Measurements from ENCODE around the gene HSD17B8.
"Not testable (repeated sequence)": the region's sequence is repeated elsewhere in the genome, so short reads cannot be mapped to it uniquely, and the experiment has no call there.

The HSD17B8 gene

GRCh38 chr6:33206027-33206863 lies 1.8 kb downstream of the HSD17B8 start:
- DNase-seq (ENCODE audit: low read depth): no peak

GRCh38 chr6:33206864-33207551 lies 2.6 kb downstream of the HSD17B8 start:
- no peak for DNase-seq (ENCODE audit: low read depth)

GRCh38 chr6:33207552-33208090 lies 3.2 kb downstream of the HSD17B8 start:
- no peak for DNase-seq (ENCODE audit: low read depth)

DNA sequence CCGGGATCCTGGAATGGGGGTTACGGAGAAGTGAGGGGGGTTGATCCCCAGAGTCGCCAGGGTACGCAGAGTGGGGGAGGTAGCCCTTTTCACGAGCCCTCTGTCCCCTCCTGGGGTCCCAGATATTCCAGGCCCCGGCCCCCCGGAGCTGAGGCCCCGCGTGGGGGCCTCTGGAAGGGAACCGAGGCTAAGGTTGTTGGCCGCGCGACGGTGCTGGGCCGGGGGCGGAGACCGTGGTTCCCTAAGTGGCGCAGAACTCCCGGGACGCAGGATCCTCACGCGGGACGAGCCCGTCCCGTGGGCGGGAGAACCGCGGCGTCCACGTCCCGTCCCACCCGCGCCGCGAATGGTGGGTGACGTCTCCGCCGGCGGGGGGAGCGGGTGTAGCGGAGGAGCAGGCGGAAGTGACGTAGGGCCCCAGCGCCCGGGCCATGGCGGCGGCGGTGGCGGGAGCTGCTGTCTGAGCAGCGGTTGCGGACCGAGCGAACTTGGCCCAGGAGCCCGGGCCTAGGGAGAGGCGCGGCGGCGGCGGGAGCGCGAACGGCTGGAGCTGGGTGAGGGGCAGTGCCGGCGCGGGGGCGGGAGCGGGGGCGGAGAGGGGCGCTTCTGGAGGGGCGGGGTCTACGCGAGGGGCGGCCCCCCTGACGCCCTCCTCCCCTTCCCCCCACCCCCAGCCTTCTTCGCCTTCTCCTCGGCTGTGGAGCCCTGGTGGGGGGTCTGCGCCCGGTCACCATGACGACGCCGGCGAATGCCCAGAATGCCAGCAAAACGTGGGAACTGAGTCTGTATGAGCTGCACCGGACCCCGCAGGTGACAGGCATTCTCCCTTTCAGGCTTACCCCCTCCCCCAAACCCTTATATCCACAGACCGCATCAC lies 3.9 kb downstream of the HSD17B8 start, which contains the start of gene RING1:
Gene RING1, plus strand, starts transcription at position 410 of the 877 bp plus-strand sequence. Its CDS starts 323 bp downstream, at position 733.
- DNase-seq (ENCODE audit: low read depth): peak; percentile 83

GRCh38 chr6:33209856-33210255 lies 5.4 kb downstream of the HSD17B8 start:
- DNase-seq (ENCODE audit: low read depth): no peak

DNA sequence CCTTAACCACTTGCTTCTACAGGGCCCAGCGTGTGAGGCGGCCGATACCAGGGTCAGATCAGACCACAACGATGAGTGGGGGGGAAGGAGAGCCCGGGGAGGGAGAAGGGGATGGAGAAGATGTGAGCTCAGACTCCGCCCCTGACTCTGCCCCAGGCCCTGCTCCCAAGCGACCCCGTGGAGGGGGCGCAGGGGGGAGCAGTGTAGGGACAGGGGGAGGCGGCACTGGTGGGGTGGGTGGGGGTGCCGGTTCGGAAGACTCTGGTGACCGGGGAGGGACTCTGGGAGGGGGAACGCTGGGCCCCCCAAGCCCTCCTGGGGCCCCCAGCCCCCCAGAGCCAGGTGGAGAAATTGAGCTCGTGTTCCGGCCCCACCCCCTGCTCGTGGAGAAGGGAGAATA lies 6.7 kb downstream of the HSD17B8 start:
- no peak for DNase-seq (ENCODE audit: low read depth)

GRCh38 chr6:33211666-33212422 lies 7.4 kb downstream of the HSD17B8 start:
- no peak for DNase-seq (ENCODE audit: low read depth)

DNA sequence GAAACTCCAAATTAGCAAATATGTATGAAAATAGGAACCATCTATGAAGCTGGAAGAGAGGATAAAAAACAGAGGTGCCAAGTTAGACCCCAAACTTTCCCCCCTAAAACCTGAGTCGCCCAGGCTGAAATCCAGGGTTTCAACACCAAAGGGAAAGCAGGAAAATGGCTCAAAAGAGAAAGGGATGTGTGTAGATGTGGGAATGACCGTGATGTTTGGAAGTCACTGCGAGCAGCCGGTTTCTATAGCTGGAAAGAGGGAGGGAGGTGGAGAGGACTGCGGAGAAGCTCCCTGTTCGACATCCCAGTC lies 8.4 kb downstream of the HSD17B8 start:
- DNase-seq (ENCODE audit: low read depth): no peak

DNA sequence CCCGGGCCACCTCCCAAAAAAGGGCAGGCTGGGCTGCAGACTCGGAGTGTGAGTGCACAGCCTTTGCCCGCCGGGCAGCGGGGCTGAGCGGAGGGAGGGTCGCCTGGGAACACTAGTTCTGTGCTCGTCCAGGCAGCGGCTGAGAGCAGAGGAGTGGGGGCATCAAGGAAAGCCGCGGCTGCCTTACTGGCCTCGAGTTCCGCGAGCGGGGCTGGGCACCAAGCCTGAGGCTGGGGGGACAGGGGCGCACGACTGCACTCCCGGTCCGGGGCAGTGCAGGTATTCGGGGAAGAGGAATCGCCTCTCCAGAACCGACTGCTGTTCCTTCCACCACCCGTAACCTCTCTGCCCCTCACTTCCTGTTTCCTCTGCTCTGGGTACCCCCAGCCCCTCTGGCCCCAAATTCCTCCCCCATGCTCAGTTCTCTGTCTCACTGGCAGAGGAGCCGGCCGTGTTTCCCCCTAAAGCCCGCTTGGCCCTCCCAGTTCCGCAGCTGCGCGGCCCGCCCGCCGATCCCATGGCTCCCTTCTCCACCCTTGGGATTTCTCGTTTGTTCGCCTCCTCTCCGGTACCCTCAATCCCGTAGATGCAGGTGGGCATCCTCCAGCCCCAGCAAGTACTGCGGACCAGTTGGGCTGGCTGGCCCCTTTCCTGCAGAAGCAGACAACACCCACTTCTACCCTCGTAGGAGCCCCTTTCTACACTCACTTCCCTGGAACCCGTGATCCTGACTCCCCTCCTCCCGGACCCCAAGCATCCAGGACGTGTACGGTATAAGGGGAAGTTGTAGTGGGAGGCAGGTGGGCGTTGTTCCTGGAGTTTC lies 8.9 kb downstream of the HSD17B8 start:
- DNase-seq (ENCODE audit: low read depth): no peak

GRCh38 chr6:33213989-33214335 lies 9.5 kb downstream of the HSD17B8 start:
- DNase-seq (ENCODE audit: low read depth): no peak

DNA sequence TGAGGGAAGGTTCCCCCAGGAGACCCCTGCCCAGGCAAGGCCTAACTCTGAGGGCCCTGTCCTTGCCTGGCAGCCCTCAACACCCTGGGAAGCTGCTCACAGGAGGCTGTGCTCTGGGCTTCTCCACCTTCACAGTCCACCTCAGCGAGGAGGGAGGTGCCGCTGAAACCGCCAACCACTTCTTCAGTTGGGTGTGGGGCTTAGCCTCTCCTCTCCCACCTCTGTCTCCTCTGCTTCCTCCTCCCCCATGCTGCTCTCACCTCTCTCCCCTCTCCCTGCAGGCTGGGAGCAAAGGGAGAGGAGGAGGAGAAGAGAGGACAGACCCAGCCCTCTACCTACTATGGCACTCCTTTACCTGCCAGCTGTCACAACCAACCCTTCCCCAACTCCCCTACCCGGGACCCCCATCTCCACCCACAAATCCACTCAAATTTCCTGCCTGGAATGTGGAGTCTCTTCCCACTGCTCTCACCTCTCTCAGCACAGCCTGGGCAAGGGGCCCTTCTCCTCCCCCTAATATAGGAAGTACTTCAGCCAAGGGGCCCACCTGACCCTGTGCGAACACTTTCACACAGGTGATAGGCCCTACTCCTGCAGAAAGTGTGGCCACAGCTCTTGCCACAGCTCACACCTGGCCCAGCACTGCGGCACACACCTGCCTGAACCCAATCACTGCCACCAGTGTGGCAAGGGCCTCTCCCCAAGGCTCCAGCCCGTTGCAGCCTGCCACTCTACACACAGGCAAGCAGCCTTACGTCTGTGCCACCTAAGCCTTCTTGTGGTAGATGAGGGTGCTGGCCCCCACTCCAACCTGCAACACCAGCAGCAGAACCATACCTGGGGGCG lies 11.0 kb downstream of the HSD17B8 start:
- no peak for DNase-seq (ENCODE audit: low read depth)

DNA sequence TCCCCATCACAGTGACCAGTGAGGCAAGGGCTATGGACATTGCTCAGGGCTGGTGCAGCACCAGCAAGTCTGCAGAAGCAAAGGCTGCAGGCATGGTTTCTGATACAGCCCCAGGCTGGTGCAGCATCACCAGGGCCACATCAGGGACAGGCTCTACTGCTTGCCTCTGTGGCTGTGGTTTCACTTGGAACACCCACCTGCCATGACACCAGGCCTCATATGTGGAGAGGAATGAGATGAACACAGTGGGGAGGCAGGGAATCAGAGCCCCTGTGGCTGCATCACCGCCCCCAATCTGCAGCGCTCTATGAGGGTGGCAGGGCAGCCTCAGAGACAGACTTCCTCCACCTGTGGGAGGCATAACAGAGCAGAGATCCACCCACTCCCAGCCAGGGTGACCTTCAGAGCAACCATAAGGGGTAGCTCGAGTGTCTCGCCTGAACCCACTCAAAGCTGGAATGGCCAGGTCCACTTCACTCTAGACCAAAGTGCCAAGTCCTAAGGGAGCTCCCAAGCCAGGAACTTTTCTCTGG lies 11.7 kb downstream of the HSD17B8 start:
- DNase-seq (ENCODE audit: low read depth): no peak

- no peak for DNase-seq (ENCODE audit: low read depth)
Measured at GRCh38 chr6:33217246-33217645, 12.8 kb downstream of the HSD17B8 start.

DNA sequence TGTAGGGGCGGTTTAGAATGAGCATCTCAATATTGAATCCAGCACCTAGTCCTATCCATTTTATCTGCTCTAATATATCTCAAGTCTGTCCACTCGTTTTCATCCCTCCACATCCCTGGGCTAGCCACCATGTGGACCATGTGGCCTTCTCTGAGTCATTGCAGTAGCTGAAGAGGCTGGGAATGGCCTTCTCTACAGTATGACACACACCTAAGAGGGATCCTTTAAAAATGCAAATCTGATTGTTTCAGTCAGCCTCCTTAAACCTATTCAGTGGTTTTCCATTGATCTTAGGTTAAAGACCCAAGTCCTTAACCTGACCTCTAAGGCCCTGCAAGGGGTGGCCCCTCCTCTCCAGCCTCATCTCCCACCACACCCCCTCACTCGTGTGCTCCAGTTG lies 13.2 kb downstream of the HSD17B8 start:
- DNase-seq (ENCODE audit: low read depth): no peak

DNA sequence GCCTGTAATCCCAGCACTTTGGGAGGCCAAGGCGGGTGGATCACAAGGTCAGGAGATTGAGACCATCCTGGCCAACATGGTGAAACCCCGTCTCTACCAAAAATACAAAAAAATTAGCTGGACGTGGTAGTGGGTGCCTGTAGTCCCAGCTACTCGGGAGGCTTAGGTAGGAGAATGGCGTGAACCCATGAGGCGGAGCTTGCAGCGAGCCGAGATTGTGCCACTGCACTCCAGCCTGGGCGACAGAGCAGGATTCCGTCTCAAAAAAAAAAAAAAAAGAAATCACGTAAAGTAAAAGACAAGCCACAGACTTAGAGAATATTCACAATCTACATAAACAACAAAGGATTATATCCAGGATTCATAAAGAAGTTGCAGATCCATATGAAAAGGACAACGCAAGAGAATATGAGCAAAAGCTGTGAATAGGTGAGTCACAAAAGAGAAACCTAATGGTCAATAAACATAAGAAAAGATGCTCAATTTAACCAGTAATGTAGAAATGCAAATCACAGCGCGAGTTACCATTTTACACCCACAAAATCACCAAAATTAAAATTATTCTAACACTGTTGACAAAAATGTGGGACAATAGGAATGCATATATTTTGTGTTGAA lies 22.2 kb downstream of the HSD17B8 start:
- not testable (repeated sequence) for DNase-seq (ENCODE audit: low read depth)

GRCh38 chr6:33235221-33235634 lies 30.8 kb downstream of the HSD17B8 start:
- no peak for DNase-seq (ENCODE audit: low read depth)

DNA sequence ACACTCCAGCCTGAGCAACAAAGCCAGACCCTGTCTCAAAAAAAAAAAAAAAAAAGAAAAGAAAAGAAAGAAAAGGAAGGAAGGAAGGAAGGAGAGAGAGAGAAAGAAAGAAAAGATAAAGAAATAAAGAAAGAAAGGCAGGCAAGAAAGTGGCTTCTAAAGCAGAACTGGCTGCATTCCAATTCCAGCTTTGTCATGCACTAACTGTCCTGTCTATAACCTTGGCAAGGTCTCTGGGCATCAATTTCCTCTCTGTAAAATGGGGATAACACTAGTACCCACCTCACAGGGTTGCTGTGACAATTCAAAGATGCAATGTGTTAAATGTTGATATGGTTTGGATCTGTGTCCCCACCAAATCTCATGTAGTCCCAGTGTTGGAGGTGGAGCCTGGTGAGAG lies 31.9 kb downstream of the HSD17B8 start:
- no peak for DNase-seq (ENCODE audit: low read depth)

DNA sequence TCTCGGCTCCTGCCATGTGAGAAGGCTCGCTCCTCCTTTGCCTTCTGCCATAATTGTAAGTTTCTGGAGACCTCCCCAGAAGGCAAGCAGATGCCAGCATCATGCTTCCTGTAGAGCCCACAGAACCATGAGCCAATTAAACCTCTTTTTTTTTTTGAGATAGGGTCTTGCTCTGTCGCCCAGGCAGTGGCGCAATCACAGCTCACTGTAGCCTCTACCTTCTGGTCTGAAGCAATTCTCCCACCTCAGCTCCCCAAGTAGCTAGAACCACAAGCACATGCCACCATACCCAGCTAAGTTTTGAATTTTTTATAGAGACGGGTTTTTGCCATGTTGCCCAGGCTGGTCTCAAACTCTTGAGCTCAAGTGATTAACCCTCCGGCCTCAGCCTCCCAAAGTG lies 32.4 kb downstream of the HSD17B8 start:
- no peak for DNase-seq (ENCODE audit: low read depth)

DNA sequence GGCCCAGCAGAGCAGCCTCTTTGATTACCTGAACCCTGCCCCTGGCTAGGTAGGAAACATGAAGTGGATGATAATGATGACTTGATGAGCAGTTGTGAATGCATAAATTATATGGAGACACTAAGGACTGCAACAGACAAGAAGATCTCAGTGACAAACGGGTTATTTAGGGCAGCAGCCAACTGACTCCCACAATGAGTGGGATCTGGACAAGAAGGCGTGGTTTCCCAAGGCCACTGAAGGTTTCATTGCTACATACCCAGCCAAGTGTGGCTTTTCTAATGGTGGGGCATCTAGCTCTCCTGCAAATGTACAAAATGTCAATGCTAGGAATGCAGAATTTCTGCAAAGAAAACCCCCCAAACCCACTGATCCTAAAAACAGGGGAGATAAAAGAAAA lies 33.3 kb downstream of the HSD17B8 start:
- no peak for DNase-seq (ENCODE audit: low read depth)
